Central memory CD4-positive, alpha-beta T cell (primary cell): ENCODE data around the gene VAT1L.
"Not testable (repeated sequence)": the region's sequence is repeated elsewhere in the genome, so short reads cannot be mapped to it uniquely, and the experiment has no call there.

Experiments
- DNase-seq: peaks from one replicate; pipeline ENCODE4 v3.0.0; 2022

Gene VAT1L

GRCh38 chr16:77918809-77919707 is 130.7 kb downstream of the VAT1L start:
- no peak for DNase-seq

- no peak for DNase-seq
Measured at GRCh38 chr16:77919761-77920415, 131.5 kb downstream of the VAT1L start.

- no peak for DNase-seq
Measured at GRCh38 chr16:77920984-77921383, 132.6 kb downstream of the VAT1L start.

- no peak for DNase-seq
Measured at GRCh38 chr16:77922228-77922754, 133.9 kb downstream of the VAT1L start.

GRCh38 chr16:77925531-77925930 is 137.2 kb downstream of the VAT1L start:
- no peak for DNase-seq

- no peak for DNase-seq
Measured at GRCh38 chr16:77928096-77928495, 139.7 kb downstream of the VAT1L start.

- DNase-seq: no peak
Measured at GRCh38 chr16:77929004-77929403, 140.6 kb downstream of the VAT1L start.

GRCh38 chr16:77931058-77931457 is 142.7 kb downstream of the VAT1L start:
- no peak for DNase-seq

GRCh38 chr16:77937473-77938149 is 149.2 kb downstream of the VAT1L start:
- DNase-seq: no peak

- no peak for DNase-seq
Measured at GRCh38 chr16:77938913-77939312, 150.5 kb downstream of the VAT1L start.

GRCh38 chr16:77939968-77940367 is 151.6 kb downstream of the VAT1L start:
- no peak for DNase-seq

- no peak for DNase-seq
Measured at GRCh38 chr16:77943801-77944200, 155.4 kb downstream of the VAT1L start.

GRCh38 chr16:77944631-77945030 is 156.3 kb downstream of the VAT1L start:
- no peak for DNase-seq

GRCh38 chr16:77945126-77945525 is 156.8 kb downstream of the VAT1L start:
- DNase-seq: no peak

- DNase-seq: no peak
Measured at GRCh38 chr16:77946823-77947222, 158.5 kb downstream of the VAT1L start.

GRCh38 chr16:77947590-77947989 is 159.2 kb downstream of the VAT1L start:
- not testable (repeated sequence) for DNase-seq

GRCh38 chr16:77948835-77949234 is 160.5 kb downstream of the VAT1L start:
- DNase-seq: no peak

- no peak for DNase-seq
Measured at GRCh38 chr16:77949445-77949844, 161.1 kb downstream of the VAT1L start.

- DNase-seq: no peak
Measured at GRCh38 chr16:77951788-77952187, 163.4 kb downstream of the VAT1L start.

- no peak for DNase-seq
Measured at GRCh38 chr16:77955127-77955526, 166.8 kb downstream of the VAT1L start.

- no peak for DNase-seq
Measured at GRCh38 chr16:77956231-77956630, 167.9 kb downstream of the VAT1L start.

- DNase-seq: no peak
Measured at GRCh38 chr16:77960766-77961165, 172.4 kb downstream of the VAT1L start.

GRCh38 chr16:77961814-77962213 is 173.4 kb downstream of the VAT1L start:
- DNase-seq: no peak
